Activated CD4-positive, alpha-beta T cell treated with anti-CD3 and anti-CD28 coated beads, Interleukin-2, amount 10 ng/mL, durations not matched to agents 7 days and 5 days (primary cell): ENCODE data around the gene FAM177B. TPM values are rescaled to one million over a fixed set of nuclear protein-coding genes. Genes with fewer than 3 reads are reported as not detected.

Experiments
- CTCF ChIA-PET: fragments of 350-600 bp; sonication (Branson Sonifier 250); formaldehyde crosslinking; loops from one replicate; lab custom pipeline; 2021; ENCODE audit warnings: antibody characterized with exemption; lab: Charles Lee
- POLR2A ChIA-PET: fragments of 350-600 bp; sonication (Branson Sonifier 250); formaldehyde crosslinking; loops from one replicate; lab custom pipeline; 2021; ENCODE audit warnings: antibody characterized with exemption; lab: Charles Lee
- DNase-seq: peaks from one replicate; pipeline ENCODE4 v3.0.0-alpha.2; 2020
- H3K27ac Mint-ChIP-seq: one replicate; pipeline ENCODE4 v1.8.0; 2021; ENCODE audit warnings: mild to moderate bottlenecking, moderate library complexity, mixed read lengths
- H3K27me3 Mint-ChIP-seq: one replicate; pipeline ENCODE4 v1.8.0; 2021; ENCODE audit warnings: mixed read lengths
- H3K36me3 Mint-ChIP-seq: one replicate; pipeline ENCODE4 v1.8.0; 2021; ENCODE audit warnings: low read depth, mixed read lengths
- H3K4me1 Mint-ChIP-seq: one replicate; pipeline ENCODE4 v1.8.0; 2021; ENCODE audit warnings: mixed read lengths
- H3K4me3 Mint-ChIP-seq: one replicate; pipeline ENCODE4 v1.8.0; 2021; ENCODE audit warnings: mild to moderate bottlenecking, moderate library complexity, mixed read lengths
- H3K9me3 Mint-ChIP-seq: one replicate; pipeline ENCODE4 v1.8.0; 2021; ENCODE audit warnings: mixed read lengths
- total RNA-seq, 2 experiments: library from RNA; stranded (reverse); gene quantifications; one replicate each; pipeline ENCODE4 v1.2.3, GENCODE V29; 2021

FAM177B gene
- under 1 TPM in 1 of 2 experiments, not detected in 1; 0.60 TPM for total RNA-seq

GRCh38 chr1:222736972-222737371 lies at the start of gene FAM177B:
TSS of gene FAM177B (plus strand) at chr1:222737202. CDS start at chr1:222746546, 9,344 bp downstream.
- POLR2A ChIA-PET, result no interaction called here
- Mint-ChIP-seq H3K27me3 (no peaks in the 10 kb centered on the region), H3K4me1 (peaks cover 12% of the 10 kb centered on the region), H3K36me3 (peaks cover 18% of the 10 kb centered on the region), H3K27ac (no peak within 1 kb of the TSS), H3K9me3 (no peaks in the 10 kb centered on the region), H3K4me3 (no peak within 1 kb of the TSS)
- CTCF ChIA-PET, result interaction anchor here (1.7 to 1.8 kb wide), 2 partner anchors 10 to 16 kb away, joined by 4 to 5 read pairs; no protein-coding TSS in a partner anchor
- DNase-seq, result no peak

- Mint-ChIP-seq H3K4me3 (no peak overlapping the region), H3K36me3 (peaks cover 19% of the 10 kb centered on the region), H3K9me3 (no peaks in the 10 kb centered on the region), H3K27ac (no peak overlapping the region), H3K4me1 (peaks cover 3% of the 10 kb centered on the region), H3K27me3 (no peaks in the 10 kb centered on the region)
- DNase-seq, result no peak
- CTCF ChIA-PET, result no interaction called here
- POLR2A ChIA-PET, result no interaction called here
Observed at GRCh38 chr1:222691016-222691415, 46.0 kb upstream of the FAM177B start.

GRCh38 chr1:222694927-222695326 lies 42.1 kb upstream of the FAM177B start:
- H3K36me3 Mint-ChIP-seq, result peaks cover 18% of the 10 kb centered on the region
- no peak overlapping the region for H3K4me3 Mint-ChIP-seq
- ChIA-PET CTCF (interaction anchor here (2.4 kb wide), 1 partner anchor 10 kb away, joined by 5 read pairs; no protein-coding TSS in a partner anchor), POLR2A (interaction anchor here (0.7 kb wide), 1 partner anchor 181 kb away, joined by 3 read pairs; no protein-coding TSS in a partner anchor)
- no peak for DNase-seq
- H3K27me3 Mint-ChIP-seq, result no peaks in the 10 kb centered on the region
- peaks cover 11% of the 10 kb centered on the region for H3K4me1 Mint-ChIP-seq
- no peak overlapping the region for H3K27ac Mint-ChIP-seq
- H3K9me3 Mint-ChIP-seq, result no peaks in the 10 kb centered on the region

- DNase-seq, result no peak
- ChIA-PET CTCF (interaction anchor here (1.3 kb wide), 1 partner anchor 16 kb away, joined by 6 read pairs; the partner anchor contains the start of genes AIDA and BROX), POLR2A (no interaction called here)
- Mint-ChIP-seq H3K27me3 (no peaks in the 10 kb centered on the region), H3K27ac (no peak overlapping the region), H3K9me3 (no peaks in the 10 kb centered on the region), H3K4me3 (no peak overlapping the region), H3K4me1 (peaks cover 11% of the 10 kb centered on the region), H3K36me3 (peaks cover 23% of the 10 kb centered on the region)
Observed at GRCh38 chr1:222696741-222697140, 40.3 kb upstream of the FAM177B start.

- H3K4me3 Mint-ChIP-seq, result no peak overlapping the region
Observed at GRCh38 chr1:222697203-222697602, 39.8 kb upstream of the FAM177B start.

GRCh38 chr1:222697826-222698225 lies 39.2 kb upstream of the FAM177B start:
- CTCF ChIA-PET, result interaction anchor here (1.3 kb wide), 1 partner anchor 15 kb away, joined by 6 read pairs; the partner anchor contains the start of genes AIDA and BROX
- POLR2A ChIA-PET, result no interaction called here
- no peak for DNase-seq
- Mint-ChIP-seq H3K27ac (no peak overlapping the region), H3K4me3 (no peak overlapping the region), H3K27me3 (no peaks in the 10 kb centered on the region), H3K36me3 (peaks cover 26% of the 10 kb centered on the region), H3K4me1 (peaks cover 13% of the 10 kb centered on the region), H3K9me3 (no peaks in the 10 kb centered on the region)

More at GRCh38 chr1:222697203-222697602, 39.8 kb upstream of the FAM177B start:
- ChIA-PET CTCF (interaction anchor here (1.3 kb wide), 1 partner anchor 15 kb away, joined by 6 read pairs; the partner anchor contains the start of genes AIDA and BROX), POLR2A (no interaction called here)
- Mint-ChIP-seq H3K27me3 (no peaks in the 10 kb centered on the region), H3K9me3 (no peaks in the 10 kb centered on the region), H3K27ac (no peak overlapping the region), H3K4me1 (peaks cover 11% of the 10 kb centered on the region), H3K36me3 (peaks cover 25% of the 10 kb centered on the region)
- no peak for DNase-seq

- ChIA-PET POLR2A (no interaction called here), CTCF (no interaction called here)
- Mint-ChIP-seq H3K4me3 (no peak overlapping the region), H3K36me3 (peaks cover 53% of the 10 kb centered on the region), H3K4me1 (peaks cover 37% of the 10 kb centered on the region), H3K27ac (no peak overlapping the region), H3K27me3 (no peaks in the 10 kb centered on the region), H3K9me3 (peaks cover 2% of the 10 kb centered on the region)
- DNase-seq, result no peak
Observed at GRCh38 chr1:222702210-222702609, 34.8 kb upstream of the FAM177B start.

- ChIA-PET CTCF (no interaction called here), POLR2A (no interaction called here)
- peaks cover 2% of the 10 kb centered on the region for H3K9me3 Mint-ChIP-seq
- DNase-seq, result no peak
- no peak overlapping the region for H3K4me3 Mint-ChIP-seq
- no peaks in the 10 kb centered on the region for H3K27me3 Mint-ChIP-seq
- no peak overlapping the region for H3K27ac Mint-ChIP-seq
- peaks cover 61% of the 10 kb centered on the region for H3K36me3 Mint-ChIP-seq
- peaks cover 47% of the 10 kb centered on the region for H3K4me1 Mint-ChIP-seq
Observed at GRCh38 chr1:222704260-222704659, 32.7 kb upstream of the FAM177B start.

- ChIA-PET POLR2A (no interaction called here), CTCF (no interaction called here)
- H3K4me1 Mint-ChIP-seq, result peaks cover 59% of the 10 kb centered on the region
- peaks cover 69% of the 10 kb centered on the region for H3K36me3 Mint-ChIP-seq
- no peaks in the 10 kb centered on the region for H3K27me3 Mint-ChIP-seq
- no peak overlapping the region for H3K27ac Mint-ChIP-seq
- H3K4me3 Mint-ChIP-seq, result no peak overlapping the region
- no peak for DNase-seq
- peaks cover 2% of the 10 kb centered on the region for H3K9me3 Mint-ChIP-seq
Observed at GRCh38 chr1:222706815-222707214, 30.2 kb upstream of the FAM177B start.

GRCh38 chr1:222709700-222710153 lies 27.3 kb upstream of the FAM177B start:
- ChIA-PET CTCF (no interaction called here), POLR2A (no interaction called here)
- peaks cover 65% of the 10 kb centered on the region for H3K36me3 Mint-ChIP-seq
- H3K9me3 Mint-ChIP-seq, result no peaks in the 10 kb centered on the region
- no peak for DNase-seq
- no peak overlapping the region for H3K27ac Mint-ChIP-seq
- H3K27me3 Mint-ChIP-seq, result no peaks in the 10 kb centered on the region
- peak overlapping the region; percentile 100 for H3K4me3 Mint-ChIP-seq
- H3K4me1 Mint-ChIP-seq, result peaks cover 58% of the 10 kb centered on the region

GRCh38 chr1:222711319-222712252 lies 25.4 kb upstream of the FAM177B start:
- DNase-seq, result peak; percentile 84
- Mint-ChIP-seq H3K27me3 (no peaks in the 10 kb centered on the region), H3K4me3 (peak overlapping the region; percentile 100), H3K27ac (peak overlapping the region; percentile 99), H3K36me3 (peaks cover 63% of the 10 kb centered on the region), H3K4me1 (peaks cover 51% of the 10 kb centered on the region), H3K9me3 (no peaks in the 10 kb centered on the region)
- POLR2A ChIA-PET, result no interaction called here
- CTCF ChIA-PET, result interaction anchor here (1.2 kb wide), 1 partner anchor 14 kb away, joined by 6 read pairs; no protein-coding TSS in a partner anchor

- H3K4me3 Mint-ChIP-seq, result peak within 1 kb of the TSS; percentile 100
- H3K4me1 Mint-ChIP-seq, result peaks cover 49% of the 10 kb centered on the region
- DNase-seq, result peak; percentile 94
- peak within 1 kb of the TSS; percentile 99 for H3K27ac Mint-ChIP-seq
- ChIA-PET POLR2A (interaction anchor here (0.6 kb wide), 1 partner anchor 58 kb away, joined by 3 read pairs; no protein-coding TSS in a partner anchor), CTCF (interaction anchor here (0.6 to 1.5 kb wide), 5 partner anchors 15 to 1064 kb away, joined by 3 to 6 read pairs (median 4); no protein-coding TSS in a partner anchor)
- H3K9me3 Mint-ChIP-seq, result no peaks in the 10 kb centered on the region
- peaks cover 67% of the 10 kb centered on the region for H3K36me3 Mint-ChIP-seq
- no peaks in the 10 kb centered on the region for H3K27me3 Mint-ChIP-seq
Observed at GRCh38 chr1:222712253-222713090, 24.5 kb upstream of the FAM177B start, which contains the start of the genes AIDA and BROX. TSS of gene AIDA (minus strand) at chr1:222712491. CDS start at chr1:222712317, 174 bp downstream. TSS of gene BROX (plus strand) at chr1:222712564. CDS start at chr1:222715700, 3,136 bp downstream.
